Left lung (tissue), 14 donors: ENCODE measurements around the gene SGPP2. TPM values are rescaled to one million over a fixed set of nuclear protein-coding genes. Genes with fewer than 3 reads are reported as not detected.
A peak's percentile ranks its signal among the peaks of the same experiment; 100 is the strongest.

ENCODE experiments used
- ATAC-seq: fragments of 200-7000 bp; cut with Tn5 transposase; one replicate; pipeline ENCODE4 v1.9.1; 2020; ENCODE audit warnings: moderate library complexity
- DNase-seq, 4 donors: peaks; one replicate each; pipeline ENCODE4 v3.0.0-alpha.2; 2013 to 2020
- H3K27ac ChIP-seq, 2 donors: fragments of 200-600 bp; sonication (generic) in 1 of 2; one replicate each; pipeline versions ENCODE4 v1.5.0 to v1.8.0; 2020 to 2021
- H3K27me3 ChIP-seq, 2 donors: fragments of 200-600 bp; sonication (generic) in 1 of 2; one replicate each; pipeline versions ENCODE4 v1.5.0 to v1.8.0; 2020 to 2021
- H3K36me3 ChIP-seq, 2 donors: fragments of 200-600 bp; sonication (generic) in 1 of 2; one replicate each; pipeline versions ENCODE4 v1.5.0 to v1.8.0; 2020 to 2021
- H3K4me1 ChIP-seq, 2 donors: fragments of 200-600 bp; one replicate each; pipeline ENCODE4 v1.8.0; 2021
- H3K4me3 ChIP-seq, 2 donors: fragments of 200-600 bp; sonication (generic) in 1 of 2; one replicate each; pipeline versions ENCODE4 v1.5.0 to v1.8.0; 2020 to 2021; ENCODE audit warnings: mild to moderate bottlenecking in 1 of 2
- H3K9me3 ChIP-seq, 2 donors: fragments of 200-600 bp; sonication (generic) in 1 of 2; one replicate each; pipeline versions ENCODE4 v1.5.0 to v1.8.0; 2020 to 2021
- intact Hi-C, 2 donors: fragments of 100-400 bp; cut with DNase I; formaldehyde crosslinking; loops; one replicate each; pipeline versions ENCODE4 v1.11.2 to v1.14.2; 2022
- long read RNA-seq, 12 donors: library from polyadenylated mRNA in 2 of 12; unstranded in 2 of 12; transcript quantifications; one replicate each; pipeline ENCODE4 v2.0.0 and lab custom pipeline, GENCODE V29; 2019 to 2026
- polyA plus RNA-seq, 6 donors: library from polyadenylated mRNA; unstranded; fragments of 120-200 nt; gene quantifications; one replicate each; pipeline ENCODE4 v1.2.1, GENCODE V29; 2013; ENCODE audit not compliant: insufficient read length in 6 of 6
- total RNA-seq, 2 donors: library from RNA; stranded (reverse); fragmentation: NEBNext Ultra II Directional; extraction: Animal tissue kit (Norgen Biotek cat#: 25700); gene quantifications; one replicate each; pipeline ENCODE4 v1.2.1, GENCODE V29; 2021
- TF ChIP-seq, protein P1 (sequence below), 2 donors: fragments of 200-600 bp; sonication (generic) in 1 of 2; IDR thresholded peaks; one replicate each; pipeline versions ENCODE4 v1.5.0 to v1.8.0; 2021; ENCODE audit warnings: antibody characterized with exemption in 2 of 2
- donor health status: DM: no; HTN: yes; CAD: no.
- donor health status: DM: no; HTN: no; CAD: no.

SGPP2 gene, protein sequence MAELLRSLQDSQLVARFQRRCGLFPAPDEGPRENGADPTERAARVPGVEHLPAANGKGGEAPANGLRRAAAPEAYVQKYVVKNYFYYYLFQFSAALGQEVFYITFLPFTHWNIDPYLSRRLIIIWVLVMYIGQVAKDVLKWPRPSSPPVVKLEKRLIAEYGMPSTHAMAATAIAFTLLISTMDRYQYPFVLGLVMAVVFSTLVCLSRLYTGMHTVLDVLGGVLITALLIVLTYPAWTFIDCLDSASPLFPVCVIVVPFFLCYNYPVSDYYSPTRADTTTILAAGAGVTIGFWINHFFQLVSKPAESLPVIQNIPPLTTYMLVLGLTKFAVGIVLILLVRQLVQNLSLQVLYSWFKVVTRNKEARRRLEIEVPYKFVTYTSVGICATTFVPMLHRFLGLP
- total RNA-seq = 10 to 100 TPM; 28.2 to 31.2 TPM
- polyA plus RNA-seq = 1 to 10 TPM; 2.2 to 6.6 (median 5.4) TPM
- long read RNA-seq, donor 1, partial matches to known transcripts = 0 of 2 reads
- long read RNA-seq, donor 1, other reads (novel, unspliced or antisense) = 0 of 2 reads
- long read RNA-seq, donor 2, partial matches to known transcripts = 7 of 8 reads
- long read RNA-seq, donor 2, other reads (novel, unspliced or antisense) = 0 of 8 reads
- long read RNA-seq, donor 3 = 0 reads
- long read RNA-seq, donor 4, partial matches to known transcripts = 0 of 2 reads
- long read RNA-seq, donor 4, other reads (novel, unspliced or antisense) = 1 of 2 reads
- long read RNA-seq, donor 5, partial matches to known transcripts = 0 of 1 reads
- long read RNA-seq, donor 5, other reads (novel, unspliced or antisense) = 0 of 1 reads
- long read RNA-seq, donor 6, partial matches to known transcripts = 0 of 1 reads
- long read RNA-seq, donor 6, other reads (novel, unspliced or antisense) = 0 of 1 reads
- long read RNA-seq, donor 7, partial matches to known transcripts = 0 of 1 reads
- long read RNA-seq, donor 7, other reads (novel, unspliced or antisense) = 0 of 1 reads
- long read RNA-seq, donor 8, partial matches to known transcripts = 0 of 1 reads
- long read RNA-seq, donor 8, other reads (novel, unspliced or antisense) = 0 of 1 reads
- long read RNA-seq, donor 9 = 0 reads
- long read RNA-seq, donor 10, transcript SGPP2-201 (5 exons, 3,336 nt) = major isoform, 7 of 9 reads
- long read RNA-seq, donor 10, partial matches to known transcripts = 0 of 9 reads
- long read RNA-seq, donor 10, other reads (novel, unspliced or antisense) = 2 of 9 reads
- long read RNA-seq, donor 11, partial matches to known transcripts = 5 of 5 reads
- long read RNA-seq, donor 11, other reads (novel, unspliced or antisense) = 0 of 5 reads
- long read RNA-seq, donor 12 = 0 reads

DNA sequence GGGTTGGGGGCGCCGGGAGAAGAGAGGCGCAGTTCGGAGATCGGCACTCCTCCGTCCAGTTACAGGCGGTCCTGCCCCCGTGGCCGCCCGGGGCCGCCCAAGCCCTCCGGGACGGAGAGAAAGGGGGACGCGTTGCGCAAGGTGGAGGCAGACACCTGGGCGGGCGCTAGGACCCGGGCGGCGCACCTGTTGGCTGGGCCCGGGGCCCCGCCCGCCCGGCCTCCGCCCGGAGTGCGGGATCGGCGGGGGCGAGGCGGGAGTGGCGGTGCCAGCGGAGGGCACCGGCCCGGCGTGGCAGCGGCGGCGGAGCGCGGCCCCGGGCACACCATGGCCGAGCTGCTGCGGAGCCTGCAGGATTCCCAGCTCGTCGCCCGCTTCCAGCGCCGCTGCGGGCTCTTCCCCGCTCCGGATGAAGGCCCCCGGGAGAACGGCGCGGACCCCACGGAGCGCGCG lies at the start of gene SGPP2:
Gene SGPP2, plus strand, starts transcription at position 268 of the 453 bp plus-strand sequence. Its CDS starts 60 bp downstream, at position 328.
- intact Hi-C loops = no loop called here
- no peaks in the 10 kb centered on the region for H3K36me3 ChIP-seq
- peak within 1 kb of the TSS; percentile 56 to 70 for H3K27ac ChIP-seq
- peak in 3 of 4 donors; percentile 30 to 89 (median 55) for DNase-seq
- peaks cover 24 to 60% of the 10 kb centered on the region in 2 donors for H3K27me3 ChIP-seq
- TF ChIP-seq, protein P1, sequence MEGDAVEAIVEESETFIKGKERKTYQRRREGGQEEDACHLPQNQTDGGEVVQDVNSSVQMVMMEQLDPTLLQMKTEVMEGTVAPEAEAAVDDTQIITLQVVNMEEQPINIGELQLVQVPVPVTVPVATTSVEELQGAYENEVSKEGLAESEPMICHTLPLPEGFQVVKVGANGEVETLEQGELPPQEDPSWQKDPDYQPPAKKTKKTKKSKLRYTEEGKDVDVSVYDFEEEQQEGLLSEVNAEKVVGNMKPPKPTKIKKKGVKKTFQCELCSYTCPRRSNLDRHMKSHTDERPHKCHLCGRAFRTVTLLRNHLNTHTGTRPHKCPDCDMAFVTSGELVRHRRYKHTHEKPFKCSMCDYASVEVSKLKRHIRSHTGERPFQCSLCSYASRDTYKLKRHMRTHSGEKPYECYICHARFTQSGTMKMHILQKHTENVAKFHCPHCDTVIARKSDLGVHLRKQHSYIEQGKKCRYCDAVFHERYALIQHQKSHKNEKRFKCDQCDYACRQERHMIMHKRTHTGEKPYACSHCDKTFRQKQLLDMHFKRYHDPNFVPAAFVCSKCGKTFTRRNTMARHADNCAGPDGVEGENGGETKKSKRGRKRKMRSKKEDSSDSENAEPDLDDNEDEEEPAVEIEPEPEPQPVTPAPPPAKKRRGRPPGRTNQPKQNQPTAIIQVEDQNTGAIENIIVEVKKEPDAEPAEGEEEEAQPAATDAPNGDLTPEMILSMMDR (IDR thresholded peaks at IDR 0.05) = no peak
- H3K4me3 ChIP-seq = peak within 1 kb of the TSS; percentile 52 to 61
- peak; percentile 81 for ATAC-seq
- H3K4me1 ChIP-seq = peaks cover 0 to 26% of the 10 kb centered on the region in 2 donors
- no peaks in the 10 kb centered on the region for H3K9me3 ChIP-seq

DNA sequence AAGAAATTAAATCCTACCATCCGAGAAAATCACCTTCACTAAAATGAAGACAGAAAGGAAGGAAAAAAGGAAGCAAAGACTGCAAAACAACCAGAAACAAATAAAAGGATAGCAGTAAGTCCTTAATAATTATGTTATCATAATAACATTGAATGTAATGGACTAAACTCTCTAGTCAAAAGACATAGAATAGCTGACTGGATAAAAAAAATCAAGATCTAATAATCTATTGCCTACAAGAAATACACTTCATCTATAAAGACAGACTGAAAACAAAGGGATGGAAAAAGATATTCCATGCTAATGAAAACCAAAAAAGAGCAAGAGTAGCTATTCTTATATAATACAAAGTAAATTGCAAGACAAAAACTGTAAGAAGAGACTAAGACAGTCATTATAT lies 48.5 kb upstream of the SGPP2 start:
- no peak for DNase-seq
- intact Hi-C loops = no loop called here
- H3K36me3 ChIP-seq = no peaks in the 10 kb centered on the region
- no peak overlapping the region for H3K27ac ChIP-seq
- peaks cover 0 to 10% of the 10 kb centered on the region in 2 donors for H3K9me3 ChIP-seq
- no peak overlapping the region for H3K4me3 ChIP-seq
- H3K27me3 ChIP-seq = no peaks in the 10 kb centered on the region
- ATAC-seq = no peak
- no peaks in the 10 kb centered on the region for H3K4me1 ChIP-seq
- TF ChIP-seq, protein P1 (IDR thresholded peaks at IDR 0.05) = no peak

DNA sequence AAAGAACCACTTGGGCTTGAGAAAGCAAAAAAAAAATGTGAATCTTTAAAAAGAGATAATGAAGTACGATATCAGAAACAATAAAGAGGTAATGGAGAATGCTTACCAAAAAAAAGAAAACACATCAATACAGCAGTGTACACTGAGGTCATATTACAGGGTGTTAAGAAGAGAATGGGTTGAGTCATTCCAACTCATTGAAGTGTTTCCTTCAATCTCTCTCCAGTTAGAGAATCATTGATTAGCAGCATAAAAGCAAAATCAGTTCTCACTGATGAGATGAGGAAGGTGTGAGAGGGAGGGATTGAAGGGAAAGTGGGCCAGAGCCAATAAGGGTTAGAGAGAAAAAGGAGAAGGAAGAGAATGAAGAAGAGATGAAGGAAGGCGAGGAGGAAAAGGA lies 43.9 kb upstream of the SGPP2 start:
- Histone ChIP-seq H3K9me3 (no peaks in the 10 kb centered on the region), H3K27me3 (no peaks in the 10 kb centered on the region), H3K36me3 (no peaks in the 10 kb centered on the region), H3K27ac (no peak overlapping the region), H3K4me3 (no peak overlapping the region), H3K4me1 (no peaks in the 10 kb centered on the region)
- TF ChIP-seq, protein P1 (IDR thresholded peaks at IDR 0.05) = no peak
- intact Hi-C loops = no loop called here
- no peak for DNase-seq
- ATAC-seq = no peak

DNA sequence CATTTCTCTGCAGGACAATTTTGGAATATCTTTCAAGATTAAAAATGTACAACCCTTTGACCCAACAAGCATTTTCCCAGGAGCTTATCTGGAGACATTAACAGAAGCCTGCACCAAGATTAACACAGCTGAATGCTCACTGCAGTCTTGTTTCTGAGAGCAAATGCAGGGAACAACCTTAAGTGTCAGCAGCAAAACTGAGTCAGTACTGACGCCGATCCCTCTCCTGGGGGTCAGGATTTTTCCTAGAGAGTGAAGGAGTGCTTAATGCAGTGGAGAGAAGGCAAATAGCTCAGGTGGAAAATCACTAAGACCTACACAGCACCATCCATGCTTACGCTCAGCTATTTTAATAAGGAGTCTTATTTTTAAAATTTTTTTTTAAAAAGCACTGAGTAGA lies 42.8 kb upstream of the SGPP2 start:
- Histone ChIP-seq H3K4me3 (no peak overlapping the region), H3K36me3 (no peaks in the 10 kb centered on the region), H3K9me3 (no peaks in the 10 kb centered on the region), H3K27me3 (no peaks in the 10 kb centered on the region), H3K27ac (no peak overlapping the region), H3K4me1 (no peaks in the 10 kb centered on the region)
- ATAC-seq = no peak
- intact Hi-C loops = no loop called here
- TF ChIP-seq, protein P1 (IDR thresholded peaks at IDR 0.05) = no peak
- no peak for DNase-seq
